ENCODE data around the gene DAB2IP. TPM values are rescaled to one million over a fixed set of nuclear protein-coding genes. Genes with fewer than 3 reads are reported as not detected.

DAB2IP gene
- total RNA-seq, 8 experiments from 2014 or later, result 8.0 to 27.7 (median 19.6) TPM

GRCh38 chr9:121662359-121662758 is 10.9 kb downstream of the DAB2IP start:
- Histone ChIP-seq H3K4me1 (replicated peaks in 1 of 2) (peaks cover 0 to 12% of the 10 kb centered on the region in 2 donors), H3K27ac (no peak overlapping the region), H3K4me3 (no peak overlapping the region)
- peak in 1 of 8 experiments; percentile 76 for ATAC-seq (replicated peaks in 6 of 8)
- in situ Hi-C loops (cut with MboI; ENCODE audit: low pct_unique_long_range_greater_than_20kb in 2 of 9, low sequenced_read_pairs in 9 of 9, unreplicated experiment in 9 of 9), result no loop called here
- WGBS, 10 experiments, result 0 to 94% (median 41%) methylated on average over 1 to 3 of the region's 3 CpGs; no CpG with 5 or more reads in 2 of the 10 experiments

GRCh38 chr9:121662891-121663580 is 11.6 kb downstream of the DAB2IP start:
- Histone ChIP-seq H3K27ac (no peak overlapping the region), H3K4me1 (replicated peaks in 1 of 2) (peaks cover 0 to 11% of the 10 kb centered on the region in 2 donors), H3K4me3 (no peak overlapping the region)
- ATAC-seq (replicated peaks in 6 of 8), result no peak
- in situ Hi-C loops (cut with MboI; ENCODE audit: low pct_unique_long_range_greater_than_20kb in 2 of 9, low sequenced_read_pairs in 9 of 9, unreplicated experiment in 9 of 9), result no loop called here
- WGBS, 10 experiments, result 52 to 97% (median 72%) methylated on average over 2 to 11 of the region's 11 CpGs

GRCh38 chr9:121663591-121663990 is 12.2 kb downstream of the DAB2IP start:
- Histone ChIP-seq H3K4me1 (replicated peaks in 1 of 2) (peaks cover 0 to 8% of the 10 kb centered on the region in 2 donors), H3K27ac (no peak overlapping the region), H3K4me3 (no peak overlapping the region)
- ATAC-seq (replicated peaks in 6 of 8), result no peak
- 51 to 100% (median 84%) methylated on average over 1 to 5 of the region's 7 CpGs for WGBS, 10 experiments
- in situ Hi-C loops (cut with MboI; ENCODE audit: low pct_unique_long_range_greater_than_20kb in 2 of 9, low sequenced_read_pairs in 9 of 9, unreplicated experiment in 9 of 9), result no loop called here

- WGBS, 10 experiments, result 80 to 100% methylated on average over 1 to 3 of the region's 8 CpGs; no CpG with 5 or more reads in 8 of the 10 experiments
- no peak overlapping the region for H3K4me3 ChIP-seq
- in situ Hi-C loops (cut with MboI; ENCODE audit: low pct_unique_long_range_greater_than_20kb in 2 of 9, low sequenced_read_pairs in 9 of 9, unreplicated experiment in 9 of 9), result no loop called here
- no peak overlapping the region for H3K27ac ChIP-seq
- ATAC-seq (replicated peaks in 6 of 8), result peak in 1 of 8 experiments; percentile 25
- peaks cover 0 to 8% of the 10 kb centered on the region in 2 donors for H3K4me1 ChIP-seq (replicated peaks in 1 of 2)
Observed at GRCh38 chr9:121666294-121666693, 14.9 kb downstream of the DAB2IP start.

- Histone ChIP-seq H3K4me1 (replicated peaks in 1 of 2) (peaks cover 3 to 14% of the 10 kb centered on the region in 2 donors), H3K4me3 (no peak overlapping the region), H3K27ac (no peak overlapping the region)
- 70 to 100% (median 100%) methylated on average over 1 to 5 of the region's 6 CpGs; no CpG with 5 or more reads in 3 of the 10 experiments for whole genome bisulfite sequencing, 10 experiments
- ATAC-seq (replicated peaks in 6 of 8), result no peak
- in situ Hi-C loops (cut with MboI; ENCODE audit: low pct_unique_long_range_greater_than_20kb in 2 of 9, low sequenced_read_pairs in 9 of 9, unreplicated experiment in 9 of 9), result no loop called here
Observed at GRCh38 chr9:121667214-121667613, 15.8 kb downstream of the DAB2IP start.

- Histone ChIP-seq H3K27ac (no peak overlapping the region), H3K4me3 (no peak overlapping the region), H3K4me1 (replicated peaks in 1 of 2) (peaks cover 9 to 16% of the 10 kb centered on the region in 2 donors)
- ATAC-seq (replicated peaks in 6 of 8), result no peak
- 80 to 100% (median 96%) methylated on average over 2 to 9 of the region's 9 CpGs; no CpG with 5 or more reads in 2 of the 10 experiments for WGBS, 10 experiments
- in situ Hi-C loops (cut with MboI; ENCODE audit: low pct_unique_long_range_greater_than_20kb in 2 of 9, low sequenced_read_pairs in 9 of 9, unreplicated experiment in 9 of 9), result no loop called here
Observed at GRCh38 chr9:121667890-121668289, 16.5 kb downstream of the DAB2IP start.

GRCh38 chr9:121670431-121670830 is 19.0 kb downstream of the DAB2IP start:
- no peak overlapping the region for H3K4me3 ChIP-seq
- in situ Hi-C loops (cut with MboI; ENCODE audit: low pct_unique_long_range_greater_than_20kb in 2 of 9, low sequenced_read_pairs in 9 of 9, unreplicated experiment in 9 of 9), result no loop called here
- WGBS, 10 experiments, result 30 to 100% (median 84%) methylated on average over 1 to 5 of the region's 5 CpGs; no CpG with 5 or more reads in 3 of the 10 experiments
- peaks cover 9 to 24% of the 10 kb centered on the region in 2 donors for H3K4me1 ChIP-seq (replicated peaks in 1 of 2)
- H3K27ac ChIP-seq, result no peak overlapping the region
- ATAC-seq (replicated peaks in 6 of 8), result peak in 1 of 8 experiments; percentile 37

GRCh38 chr9:121671612-121672155 is 20.2 kb downstream of the DAB2IP start:
- H3K4me1 ChIP-seq (replicated peaks in 1 of 2), result peaks cover 9 to 30% of the 10 kb centered on the region in 2 donors
- in situ Hi-C loops (cut with MboI; ENCODE audit: low pct_unique_long_range_greater_than_20kb in 2 of 9, low sequenced_read_pairs in 9 of 9, unreplicated experiment in 9 of 9), result no loop called here
- H3K27ac ChIP-seq, result no peak overlapping the region
- no peak for ATAC-seq (replicated peaks in 6 of 8)
- H3K4me3 ChIP-seq, result no peak overlapping the region
- WGBS, 10 experiments, result 0 to 85% (median 55%) methylated on average over 1 to 5 of the region's 5 CpGs; no CpG with 5 or more reads in 1 of the 10 experiments

- in situ Hi-C loops (cut with MboI; ENCODE audit: low pct_unique_long_range_greater_than_20kb in 2 of 9, low sequenced_read_pairs in 9 of 9, unreplicated experiment in 9 of 9), result no loop called here
- Histone ChIP-seq H3K4me1 (replicated peaks in 1 of 2) (peaks cover 9 to 30% of the 10 kb centered on the region in 2 donors), H3K4me3 (no peak overlapping the region), H3K27ac (peak overlapping the region in 1 of 2 donors; percentile 12)
- ATAC-seq (replicated peaks in 6 of 8), result peak in 4 of 8 experiments; percentile 24 to 55 (median 35)
- 19 to 81% (median 40%) methylated on average over 2 to 7 of the region's 7 CpGs; no CpG with 5 or more reads in 1 of the 10 experiments for WGBS, 10 experiments
Observed at GRCh38 chr9:121672213-121672612, 20.8 kb downstream of the DAB2IP start.

GRCh38 chr9:121672986-121673385 is 21.6 kb downstream of the DAB2IP start:
- Histone ChIP-seq H3K4me1 (replicated peaks in 1 of 2) (peaks cover 9 to 30% of the 10 kb centered on the region in 2 donors), H3K4me3 (no peak overlapping the region), H3K27ac (peak overlapping the region in 1 of 2 donors; percentile 12)
- no peak for ATAC-seq (replicated peaks in 6 of 8)
- in situ Hi-C loops (cut with MboI; ENCODE audit: low pct_unique_long_range_greater_than_20kb in 2 of 9, low sequenced_read_pairs in 9 of 9, unreplicated experiment in 9 of 9), result no loop called here
- 57 to 100% (median 100%) methylated on average over 1 of the region's 1 CpG; no CpG with 5 or more reads in 6 of the 10 experiments for WGBS, 10 experiments

- WGBS, 10 experiments, result 80 to 100% (median 90%) methylated on average over 1 to 6 of the region's 7 CpGs; no CpG with 5 or more reads in 1 of the 10 experiments
- Histone ChIP-seq H3K4me1 (replicated peaks in 1 of 2) (peaks cover 9 to 30% of the 10 kb centered on the region in 2 donors), H3K27ac (no peak overlapping the region), H3K4me3 (no peak overlapping the region)
- in situ Hi-C loops (cut with MboI; ENCODE audit: low pct_unique_long_range_greater_than_20kb in 2 of 9, low sequenced_read_pairs in 9 of 9, unreplicated experiment in 9 of 9), result no loop called here
- no peak for ATAC-seq (replicated peaks in 6 of 8)
Observed at GRCh38 chr9:121673576-121673975, 22.1 kb downstream of the DAB2IP start.

- H3K27ac ChIP-seq, result no peak overlapping the region
- ATAC-seq (replicated peaks in 6 of 8), result no peak
- H3K4me1 ChIP-seq (replicated peaks in 1 of 2), result peaks cover 11 to 30% of the 10 kb centered on the region in 2 donors
- in situ Hi-C loops (cut with MboI; ENCODE audit: low pct_unique_long_range_greater_than_20kb in 2 of 9, low sequenced_read_pairs in 9 of 9, unreplicated experiment in 9 of 9), result no loop called here
- 90 to 100% (median 97%) methylated on average over 1 to 6 of the region's 8 CpGs; no CpG with 5 or more reads in 7 of the 10 experiments for WGBS, 10 experiments
- H3K4me3 ChIP-seq, result no peak overlapping the region
Observed at GRCh38 chr9:121674017-121674416, 22.6 kb downstream of the DAB2IP start.

- H3K27ac ChIP-seq, result no peak overlapping the region
Observed at GRCh38 chr9:121674952-121675351, 23.5 kb downstream of the DAB2IP start.

More at GRCh38 chr9:121674952-121675351, 23.5 kb downstream of the DAB2IP start:
- peaks cover 16 to 37% of the 10 kb centered on the region in 2 donors for H3K4me1 ChIP-seq (replicated peaks in 1 of 2)
- H3K4me3 ChIP-seq, result no peak overlapping the region
- peak in 7 of 8 experiments; percentile 7 to 66 (median 56) for ATAC-seq (replicated peaks in 6 of 8)
- in situ Hi-C loops (cut with MboI; ENCODE audit: low pct_unique_long_range_greater_than_20kb in 2 of 9, low sequenced_read_pairs in 9 of 9, unreplicated experiment in 9 of 9), result loop anchor here in 3 of 9 experiments (25.0 kb wide), 2 partner anchors 113 to 312 kb away; no protein-coding TSS in a partner anchor
- 10 to 60% (median 40%) methylated on average over 1 to 5 of the region's 6 CpGs; no CpG with 5 or more reads in 3 of the 10 experiments for WGBS, 10 experiments

Data from motor neuron (in vitro differentiated cells).